NOMO-1 (cell line): ENCODE data around the gene RNF41.
"Not testable (repeated sequence)": the region's sequence is repeated elsewhere in the genome, so short reads cannot be mapped to it uniquely, and the experiment has no call there.

Experiments used
- DNase-seq, 2 experiments: peaks; one replicate each; lab custom pipeline; 2025; ENCODE audit not compliant: unreplicated experiment in 2 of 2; lab: John Stamatoyannopoulos, UW

The RNF41 gene

GRCh38 chr12:56213878-56214277, 7.8 kb downstream of the RNF41 start:
- DNase-seq: no peak

DNA sequence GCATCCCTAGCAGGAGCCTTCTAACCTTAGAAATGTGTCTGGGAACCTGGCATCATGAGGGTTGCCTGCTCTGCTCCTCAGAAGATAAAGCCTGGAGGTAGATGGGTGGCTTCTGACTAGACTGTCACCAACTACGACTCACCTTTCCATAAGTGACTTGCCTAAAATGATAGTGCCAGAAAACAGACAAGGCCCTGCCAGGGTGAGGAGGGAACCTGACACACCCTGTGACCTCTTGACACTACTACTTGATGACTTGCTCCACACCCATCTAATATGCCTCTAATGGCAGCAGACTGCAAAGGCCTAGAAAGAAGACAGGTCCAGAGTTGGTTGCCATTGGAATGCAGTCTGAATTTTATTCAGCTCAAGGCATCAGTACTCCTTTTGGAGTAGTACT, 9.4 kb downstream of the RNF41 start:
- no peak for DNase-seq

DNA sequence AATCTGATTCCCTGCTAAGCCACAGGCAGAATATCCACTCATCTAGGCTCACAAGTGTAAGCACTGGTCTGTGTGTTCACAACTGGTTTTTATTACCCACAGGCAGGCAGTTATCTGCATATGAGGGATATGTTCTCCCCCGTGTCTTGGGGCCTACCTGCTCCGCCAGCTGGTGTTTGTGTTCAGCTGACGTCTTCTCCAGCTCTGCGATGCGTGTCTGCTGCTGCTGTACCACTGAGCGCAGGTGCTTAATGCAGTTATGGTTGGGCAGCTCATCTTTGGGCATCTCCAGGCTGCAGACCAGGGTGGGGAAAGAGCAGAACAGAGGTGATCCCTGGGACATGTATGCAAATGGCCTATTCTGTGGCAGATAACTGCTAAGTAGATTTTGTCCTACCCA, 13.7 kb downstream of the RNF41 start:
- DNase-seq: no peak

GRCh38 chr12:56206452-56207166, 15.1 kb downstream of the RNF41 start:
- peak; percentile 21 to 23 for DNase-seq

GRCh38 chr12:56205445-56205844, 16.3 kb downstream of the RNF41 start:
- DNase-seq: peak in 1 of 2 experiments; percentile 22

GRCh38 chr12:56204275-56204674, 17.4 kb downstream of the RNF41 start:
- no peak for DNase-seq

- no peak for DNase-seq
Measured at GRCh38 chr12:56202838-56203237, 18.9 kb downstream of the RNF41 start.

GRCh38 chr12:56202366-56202765, 19.4 kb downstream of the RNF41 start:
- DNase-seq: no peak

GRCh38 chr12:56198836-56199235, 22.9 kb downstream of the RNF41 start:
- no peak for DNase-seq

- no peak for DNase-seq
Measured at GRCh38 chr12:56197921-56198635, 23.6 kb downstream of the RNF41 start.

GRCh38 chr12:56196818-56197550, 24.7 kb downstream of the RNF41 start:
- not testable (repeated sequence) for DNase-seq

DNA sequence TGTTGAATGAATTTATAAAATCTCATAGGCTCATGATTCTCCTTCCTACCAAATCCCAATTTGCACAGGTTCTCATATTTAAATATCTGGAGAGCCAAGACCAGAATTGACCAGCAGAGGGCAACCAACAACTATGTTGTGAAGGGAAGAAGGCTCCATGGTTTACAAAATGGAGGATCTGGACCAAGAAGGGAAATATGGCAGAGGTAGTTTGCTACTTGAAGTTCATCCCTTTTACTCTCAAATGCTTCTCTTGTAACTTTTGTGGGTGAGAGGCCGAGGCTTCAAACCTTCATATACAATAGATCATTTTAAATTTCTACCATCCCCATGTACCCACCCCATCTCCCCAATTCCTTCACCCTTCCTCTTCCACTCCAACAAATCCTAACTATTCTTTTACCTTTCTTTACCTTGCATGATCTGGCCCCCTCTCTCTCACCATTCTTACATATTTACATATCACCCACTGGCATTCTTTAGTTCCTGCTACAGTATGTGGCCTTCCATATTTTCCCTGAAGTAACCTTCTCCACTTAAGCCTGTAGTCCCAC, 28.6 kb downstream of the RNF41 start:
- DNase-seq: peak; percentile 27 to 89

DNA sequence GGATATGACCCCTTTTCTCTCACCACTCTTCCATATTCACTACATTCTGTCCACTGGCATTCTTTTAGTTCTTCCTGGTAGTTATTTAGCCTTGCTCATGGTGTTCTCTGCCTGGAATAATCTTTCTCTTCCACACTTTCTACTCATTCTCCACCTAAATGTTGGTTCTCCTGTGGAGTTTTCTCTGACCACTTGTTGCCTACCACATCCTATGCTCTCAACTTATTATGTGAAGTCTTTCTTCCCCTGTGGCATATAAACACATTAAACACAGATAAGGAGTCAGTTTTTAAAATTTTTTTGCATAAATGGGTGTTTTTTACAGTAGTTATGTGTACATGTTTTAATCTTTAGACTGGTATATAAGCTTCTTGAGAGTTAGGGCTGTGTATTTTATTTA, 29.1 kb downstream of the RNF41 start:
- no peak for DNase-seq

GRCh38 chr12:56190695-56191155, 31.0 kb downstream of the RNF41 start:
- no peak for DNase-seq

- DNase-seq: peak; percentile 73 to 79
Measured at GRCh38 chr12:56189918-56190694, 31.6 kb downstream of the RNF41 start.

- DNase-seq: peak; percentile 81 to 88
Measured at GRCh38 chr12:56189099-56189917, 32.4 kb downstream of the RNF41 start, which contains the start of gene SMARCC2. TSS of gene SMARCC2 (minus strand) at chr12:56189483. CDS start at chr12:56189461, 22 bp downstream.

DNA sequence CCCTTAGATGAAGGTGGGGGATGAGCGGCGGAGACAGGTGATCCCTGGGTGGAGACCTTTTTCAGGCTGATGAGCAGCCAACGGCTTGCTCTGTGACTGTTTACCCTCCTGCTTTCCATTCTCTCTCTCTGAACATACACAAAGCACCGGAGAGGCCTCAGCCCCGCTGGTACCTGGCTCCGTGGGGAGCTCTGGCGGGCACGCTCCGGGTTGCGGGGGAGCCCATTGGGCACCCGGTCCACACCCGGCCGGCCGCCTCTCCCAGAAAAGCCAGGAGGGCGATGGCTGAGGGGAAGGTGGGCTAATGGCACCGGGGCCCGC, 33.0 kb downstream of the RNF41 start:
- DNase-seq: no peak

DNA sequence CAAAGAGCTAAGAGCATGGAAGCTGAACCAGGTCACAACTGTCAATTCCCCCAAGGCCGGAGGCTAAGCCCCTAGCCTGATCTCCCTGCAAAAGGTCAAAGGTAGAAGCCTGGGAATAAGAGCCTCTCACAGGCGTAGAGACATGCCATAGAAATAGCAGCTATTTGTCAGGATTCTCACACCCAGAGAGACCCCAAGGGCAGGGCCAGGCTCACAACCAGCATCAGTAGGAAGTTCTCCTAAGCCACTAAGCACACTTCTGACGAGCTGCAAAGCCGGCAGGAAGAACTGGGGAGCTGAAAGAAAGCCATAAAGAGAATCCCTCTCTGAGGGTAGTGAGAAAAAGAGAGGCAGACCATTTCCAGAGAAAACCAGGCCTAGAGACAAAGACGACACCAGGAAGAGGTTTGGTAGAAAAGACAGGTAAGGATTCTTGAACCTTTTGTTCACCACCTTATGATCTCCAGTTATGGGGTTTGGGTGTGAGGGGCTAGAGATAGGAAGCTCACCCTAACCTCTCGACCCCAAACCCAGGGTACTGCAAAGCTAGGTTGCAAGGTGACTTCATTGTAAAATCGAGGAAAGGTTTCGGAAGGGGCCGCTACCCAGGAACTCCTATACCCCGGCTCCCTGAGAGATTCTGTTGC, 33.5 kb downstream of the RNF41 start:
- peak in 1 of 2 experiments; percentile 14 for DNase-seq

- no peak for DNase-seq
Measured at GRCh38 chr12:56186957-56187356, 34.8 kb downstream of the RNF41 start.
